Peyer's patch (tissue), 4 donors: ENCODE results near the gene AAGAB.

Experiments
- POLR2A ChIP-seq, 2 donors: fragments of 450-650 bp; IDR thresholded peaks; one replicate each; pipeline ENCODE4 v1.5.1; 2017; ENCODE audit warnings: antibody characterized with exemption in 2 of 2, mild to moderate bottlenecking in 2 of 2, moderate library complexity in 2 of 2
- TF ChIP-seq, protein P1 (sequence below), 6 experiments: fragments of 450-650 bp in 4 of 6; fragments of 200-600 bp in 2 of 6; sonication (generic) in 1 of 6; IDR thresholded peaks; one replicate each; pipeline ENCODE4 v1.5.1; 2017 to 2019; ENCODE audit warnings: antibody characterized with exemption in 6 of 6, mild to moderate bottlenecking in 3 of 6, moderate library complexity in 1 of 6

DNA sequence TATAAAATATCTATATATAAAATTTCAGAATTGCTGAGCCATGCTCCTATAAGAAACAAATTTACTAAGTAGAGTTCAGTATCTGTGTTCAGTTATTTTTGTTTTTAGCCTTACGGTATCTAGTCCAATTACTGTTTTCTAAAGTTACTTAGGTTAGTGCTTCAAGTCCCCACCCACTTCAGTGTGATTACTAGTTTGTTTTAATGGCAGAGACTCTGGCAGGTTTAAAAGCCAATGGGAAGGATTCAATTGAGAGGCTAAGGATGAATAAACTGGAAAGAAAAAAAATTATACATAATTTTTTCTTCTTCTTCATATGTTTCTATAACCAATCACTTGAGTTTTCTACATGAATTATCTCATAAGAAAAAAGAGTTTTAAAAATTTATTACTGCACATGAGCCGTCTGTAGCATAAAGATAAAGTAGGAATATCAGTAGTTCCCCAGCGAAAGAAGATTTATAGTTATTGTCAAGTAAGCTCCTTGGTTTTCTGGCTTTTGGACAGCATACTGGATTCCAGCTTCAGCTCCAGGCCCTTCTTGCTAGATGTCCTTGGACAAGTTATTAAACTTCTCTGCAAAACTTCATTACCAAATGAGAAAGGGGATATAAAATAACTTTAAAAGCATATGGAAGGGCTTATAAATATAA, 46.8 kb downstream of the AAGAB start:
- no peak for TF ChIP-seq POLR2A (IDR thresholded peaks at IDR 0.05)
- TF ChIP-seq, protein P1, sequence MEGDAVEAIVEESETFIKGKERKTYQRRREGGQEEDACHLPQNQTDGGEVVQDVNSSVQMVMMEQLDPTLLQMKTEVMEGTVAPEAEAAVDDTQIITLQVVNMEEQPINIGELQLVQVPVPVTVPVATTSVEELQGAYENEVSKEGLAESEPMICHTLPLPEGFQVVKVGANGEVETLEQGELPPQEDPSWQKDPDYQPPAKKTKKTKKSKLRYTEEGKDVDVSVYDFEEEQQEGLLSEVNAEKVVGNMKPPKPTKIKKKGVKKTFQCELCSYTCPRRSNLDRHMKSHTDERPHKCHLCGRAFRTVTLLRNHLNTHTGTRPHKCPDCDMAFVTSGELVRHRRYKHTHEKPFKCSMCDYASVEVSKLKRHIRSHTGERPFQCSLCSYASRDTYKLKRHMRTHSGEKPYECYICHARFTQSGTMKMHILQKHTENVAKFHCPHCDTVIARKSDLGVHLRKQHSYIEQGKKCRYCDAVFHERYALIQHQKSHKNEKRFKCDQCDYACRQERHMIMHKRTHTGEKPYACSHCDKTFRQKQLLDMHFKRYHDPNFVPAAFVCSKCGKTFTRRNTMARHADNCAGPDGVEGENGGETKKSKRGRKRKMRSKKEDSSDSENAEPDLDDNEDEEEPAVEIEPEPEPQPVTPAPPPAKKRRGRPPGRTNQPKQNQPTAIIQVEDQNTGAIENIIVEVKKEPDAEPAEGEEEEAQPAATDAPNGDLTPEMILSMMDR (IDR thresholded peaks at IDR 0.05): no peak
